HepG2 (cell line): ENCODE results near the gene KATNB1. TPM values are rescaled to one million over a fixed set of nuclear protein-coding genes. Genes with fewer than 3 reads are reported as not detected.
A peak's percentile ranks its signal among the peaks of the same experiment; 100 is the strongest.

Experiments
- ERF ChIP-seq: IDR thresholded peaks from 2 replicates; pipeline ENCODE4 v1.6.1; 2018; ENCODE audit warnings: missing biosample characterization, missing genetic modification reagents
- MED8 ChIP-seq: sonication (generic); formaldehyde crosslinking; IDR thresholded peaks from 2 replicates; pipeline ENCODE4 v1.8.1; 2023; ENCODE audit warnings: mild to moderate bottlenecking, missing genetic modification reagents; ENCODE audit not compliant: insufficient replicate concordance
- RCOR2 ChIP-seq: IDR thresholded peaks from 2 replicates; pipeline ENCODE4 v1.6.1; 2016; ENCODE audit warnings: missing biosample characterization, missing genetic modification reagents
- USF2 ChIP-seq, 2 experiments: sonication (generic) in 1 of 2; formaldehyde crosslinking in 1 of 2; IDR thresholded peaks; 2 replicates each; pipeline versions ENCODE4 v1.5.1 to v1.6.1; 2011 to 2020; ENCODE audit warnings: borderline replicate concordance in 1 of 2, low read depth in 1 of 2, low read length in 1 of 2, mild to moderate bottlenecking in 1 of 2, missing genetic modification reagents in 1 of 2, moderate library complexity in 1 of 2
- ZFP82 ChIP-seq: sonication (generic); formaldehyde crosslinking; IDR thresholded peaks from 2 replicates; pipeline ENCODE4 v1.5.1; 2020; ENCODE audit warnings: mild to moderate bottlenecking, missing genetic modification reagents, borderline replicate concordance
- ZNF317 ChIP-seq: sonication (generic); formaldehyde crosslinking; IDR thresholded peaks from 2 replicates; pipeline ENCODE4 v1.5.0; 2020; ENCODE audit warnings: mild to moderate bottlenecking, missing genetic modification reagents
- ZNF350 ChIP-seq: sonication (generic); formaldehyde crosslinking; IDR thresholded peaks from 2 replicates; pipeline ENCODE4 v1.4.0; 2020; ENCODE audit warnings: mild to moderate bottlenecking, low read depth, missing genetic modification reagents, borderline replicate concordance
- ZNF572 ChIP-seq: sonication (generic); formaldehyde crosslinking; IDR thresholded peaks from 2 replicates; pipeline ENCODE4 v1.5.1; 2020; ENCODE audit warnings: mild to moderate bottlenecking, missing genetic modification reagents
- ZNF576 ChIP-seq: sonication (generic); formaldehyde crosslinking; IDR thresholded peaks from 2 replicates; pipeline ENCODE4 v1.4.0; 2020; ENCODE audit warnings: mild to moderate bottlenecking, missing genetic modification reagents
- ZSCAN12 ChIP-seq: sonication (generic); formaldehyde crosslinking; IDR thresholded peaks from 2 replicates; pipeline ENCODE4 v1.9.0; 2021; ENCODE audit warnings: mild to moderate bottlenecking, missing genetic modification reagents
- ZSCAN5A ChIP-seq: sonication (generic); formaldehyde crosslinking; IDR thresholded peaks from 2 replicates; pipeline ENCODE4 v1.8.0; 2022; ENCODE audit warnings: mild to moderate bottlenecking, missing genetic modification reagents, borderline replicate concordance
- polyA plus RNA-seq, 8 experiments: library from polyadenylated mRNA; depleted of rRNA in 3 of 8; stranded (reverse) in 7 of 8; unstranded in 1 of 8; fragments of >200 nt; fragmentation: Illumina TruSeq in 4 of 8; extraction: Trizol in 4 of 8; gene quantifications; 2 replicates each; pipeline versions ENCODE4 v1.2.1 to v1.2.3, GENCODE V29; 2011 to 2016; ENCODE audit warnings: low read depth in 4 of 8, missing spikeins in 1 of 8, mixed read lengths in 1 of 8; ENCODE audit not compliant: insufficient read depth in 1 of 8
- total RNA-seq, 5 experiments: library from RNA; depleted of rRNA; stranded (reverse); fragments of >200 nt; fragmentation: Illumina TruSeq; extraction: Trizol; gene quantifications; 2 replicates each; pipeline ENCODE4 v1.2.3, GENCODE V29; 2016; ENCODE audit warnings: low read depth in 1 of 5
- TF ChIP-seq, protein P1 (sequence below), 2 experiments: fragments of 450-650 bp in 1 of 2; sonication (generic) in 1 of 2; formaldehyde crosslinking in 1 of 2; IDR thresholded peaks; 2 replicates each; pipeline versions ENCODE4 v1.6.1 to v1.8.0; 2016 to 2022; ENCODE audit warnings: antibody characterized with exemption in 1 of 2, mild to moderate bottlenecking in 1 of 2, missing genetic modification reagents in 1 of 2

The KATNB1 gene
- total and polyA plus RNA-seq, 2 of the 13 experiments (the other 11 are each of a cell fraction or from before 2014, with no cell fraction given) = 31.5 to 43.5 TPM

- TF ChIP-seq, protein P1, sequence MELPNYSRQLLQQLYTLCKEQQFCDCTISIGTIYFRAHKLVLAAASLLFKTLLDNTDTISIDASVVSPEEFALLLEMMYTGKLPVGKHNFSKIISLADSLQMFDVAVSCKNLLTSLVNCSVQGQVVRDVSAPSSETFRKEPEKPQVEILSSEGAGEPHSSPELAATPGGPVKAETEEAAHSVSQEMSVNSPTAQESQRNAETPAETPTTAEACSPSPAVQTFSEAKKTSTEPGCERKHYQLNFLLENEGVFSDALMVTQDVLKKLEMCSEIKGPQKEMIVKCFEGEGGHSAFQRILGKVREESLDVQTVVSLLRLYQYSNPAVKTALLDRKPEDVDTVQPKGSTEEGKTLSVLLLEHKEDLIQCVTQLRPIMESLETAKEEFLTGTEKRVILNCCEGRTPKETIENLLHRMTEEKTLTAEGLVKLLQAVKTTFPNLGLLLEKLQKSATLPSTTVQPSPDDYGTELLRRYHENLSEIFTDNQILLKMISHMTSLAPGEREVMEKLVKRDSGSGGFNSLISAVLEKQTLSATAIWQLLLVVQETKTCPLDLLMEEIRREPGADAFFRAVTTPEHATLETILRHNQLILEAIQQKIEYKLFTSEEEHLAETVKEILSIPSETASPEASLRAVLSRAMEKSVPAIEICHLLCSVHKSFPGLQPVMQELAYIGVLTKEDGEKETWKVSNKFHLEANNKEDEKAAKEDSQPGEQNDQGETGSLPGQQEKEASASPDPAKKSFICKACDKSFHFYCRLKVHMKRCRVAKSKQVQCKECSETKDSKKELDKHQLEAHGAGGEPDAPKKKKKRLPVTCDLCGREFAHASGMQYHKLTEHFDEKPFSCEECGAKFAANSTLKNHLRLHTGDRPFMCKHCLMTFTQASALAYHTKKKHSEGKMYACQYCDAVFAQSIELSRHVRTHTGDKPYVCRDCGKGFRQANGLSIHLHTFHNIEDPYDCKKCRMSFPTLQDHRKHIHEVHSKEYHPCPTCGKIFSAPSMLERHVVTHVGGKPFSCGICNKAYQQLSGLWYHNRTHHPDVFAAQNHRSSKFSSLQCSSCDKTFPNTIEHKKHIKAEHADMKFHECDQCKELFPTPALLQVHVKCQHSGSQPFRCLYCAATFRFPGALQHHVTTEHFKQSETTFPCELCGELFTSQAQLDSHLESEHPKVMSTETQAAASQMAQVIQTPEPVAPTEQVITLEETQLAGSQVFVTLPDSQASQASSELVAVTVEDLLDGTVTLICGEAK (IDR thresholded peaks at IDR 0.05) = no peak
- TF ChIP-seq, protein P1 (CRISPR knock-in tag; IDR thresholded peaks at IDR 0.05) = peak; percentile 89
- TF ChIP-seq ZNF576 (CRISPR knock-in tag) (no peak), ZNF350 (CRISPR knock-in tag) (peak; percentile 96), USF2 (IDR thresholded peaks at IDR 0.05; ENCODE audit: low read depth, low read length) (no peak), USF2 (CRISPR knock-in tag; IDR thresholded peaks at IDR 0.05; ENCODE audit: borderline replicate concordance) (peak; percentile 21; the same call in 1 of the 2 replicates), ZNF317 (peak; percentile 67), ZSCAN12 (CRISPR knock-in tag) (no peak), RCOR2 (peak; percentile 20; the same call in 1 of the 2 replicates), ZNF572 (CRISPR knock-in tag) (0 out of 2 replicates have a peak, but pooled peaks have one; percentile 77), ZFP82 (CRISPR knock-in tag) (no peak), ZSCAN5A (CRISPR knock-in tag) (peak; percentile 79; the same call in 1 of the 2 replicates), MED8 (CRISPR knock-in tag) (no peak), ERF (CRISPR knock-in tag) (no peak; the same call in 1 of the 2 replicates)
These were observed 67.0 kb downstream of the KATNB1 start, which contains the start of gene KIFC3 (continued) for GRCh38 chr16:57802341-57803133.
